Osteocyte (in vitro differentiated cells): Measurements from ENCODE around the gene LILRA2. TPM values are rescaled to one million over a fixed set of nuclear protein-coding genes. Genes with fewer than 3 reads are reported as not detected.

ENCODE experiments used
- DNase-seq: peaks from one replicate; pipeline ENCODE4 v3.0.0; 2021; ENCODE audit warnings: mixed read lengths; ENCODE audit not compliant: unreplicated experiment; ENCODE audit errors: extremely low spot score
- H3K27ac Mint-ChIP-seq: one replicate; pipeline ENCODE4 v1.8.0; 2021; ENCODE audit warnings: mild to moderate bottlenecking, mixed read lengths; ENCODE audit not compliant: unreplicated experiment
- H3K27me3 Mint-ChIP-seq: one replicate; pipeline ENCODE4 v1.8.0; 2021; ENCODE audit warnings: mixed read lengths; ENCODE audit not compliant: unreplicated experiment
- H3K36me3 Mint-ChIP-seq: one replicate; pipeline ENCODE4 v1.8.0; 2021; ENCODE audit warnings: mixed read lengths; ENCODE audit not compliant: unreplicated experiment
- H3K4me1 Mint-ChIP-seq: one replicate; pipeline ENCODE4 v1.8.0; 2021; ENCODE audit warnings: mixed read lengths; ENCODE audit not compliant: unreplicated experiment
- H3K4me3 Mint-ChIP-seq: one replicate; pipeline ENCODE4 v1.8.0; 2021; ENCODE audit warnings: mild to moderate bottlenecking, moderate library complexity, mixed read lengths; ENCODE audit not compliant: unreplicated experiment
- H3K9me3 Mint-ChIP-seq: one replicate; pipeline ENCODE4 v1.8.0; 2021; ENCODE audit warnings: mixed read lengths; ENCODE audit not compliant: unreplicated experiment
- CTCF ChIP-seq: fragments of 200-600 bp; sonication (generic); IDR thresholded peaks from 2 replicates; pipeline ENCODE4 v1.5.0; 2021; ENCODE audit warnings: antibody characterized with exemption, mild to moderate bottlenecking, moderate library complexity
- total RNA-seq: library from RNA; stranded (reverse); gene quantifications from 2 replicates; pipeline ENCODE4 v1.2.1, GENCODE V29; 2021

LILRA2 gene
- total RNA-seq, 1 donor from 2014 or later = not detected

- TF ChIP-seq CTCF = no peak
These were observed 26.6 kb downstream of the LILRA2 start for GRCh38 chr19:54600212-54600611.

GRCh38 chr19:54606230-54606629, 32.6 kb downstream of the LILRA2 start:
- no peak overlapping the region for H3K27ac Mint-ChIP-seq

More at GRCh38 chr19:54600212-54600611, 26.6 kb downstream of the LILRA2 start:
- no peak overlapping the region for H3K27ac Mint-ChIP-seq
- peaks cover 46% of the 10 kb centered on the region for H3K9me3 Mint-ChIP-seq
- H3K4me1 Mint-ChIP-seq = no peaks in the 10 kb centered on the region
- H3K27me3 Mint-ChIP-seq = no peaks in the 10 kb centered on the region
- no peak for DNase-seq
- no peak overlapping the region for H3K4me3 Mint-ChIP-seq
- H3K36me3 Mint-ChIP-seq = no peaks in the 10 kb centered on the region

GRCh38 chr19:54606891-54607784, 33.5 kb downstream of the LILRA2 start:
- Mint-ChIP-seq H3K4me1 (no peaks in the 10 kb centered on the region), H3K36me3 (no peaks in the 10 kb centered on the region), H3K27me3 (no peaks in the 10 kb centered on the region), H3K4me3 (no peak overlapping the region), H3K27ac (no peak overlapping the region), H3K9me3 (peaks cover 49% of the 10 kb centered on the region)
- no peak for TF ChIP-seq CTCF
- DNase-seq = peak; percentile 71

More at GRCh38 chr19:54606230-54606629, 32.6 kb downstream of the LILRA2 start:
- peaks cover 48% of the 10 kb centered on the region for H3K9me3 Mint-ChIP-seq
- no peaks in the 10 kb centered on the region for H3K36me3 Mint-ChIP-seq
- no peaks in the 10 kb centered on the region for H3K4me1 Mint-ChIP-seq
- peak; percentile 51 for DNase-seq
- TF ChIP-seq CTCF = no peak
- no peak overlapping the region for H3K4me3 Mint-ChIP-seq
- H3K27me3 Mint-ChIP-seq = no peaks in the 10 kb centered on the region

- Mint-ChIP-seq H3K9me3 (peaks cover 46% of the 10 kb centered on the region), H3K4me3 (no peak overlapping the region), H3K27ac (no peak overlapping the region), H3K36me3 (no peaks in the 10 kb centered on the region), H3K27me3 (no peaks in the 10 kb centered on the region), H3K4me1 (no peaks in the 10 kb centered on the region)
- no peak for TF ChIP-seq CTCF
- DNase-seq = peak; percentile 62
These were observed 34.2 kb downstream of the LILRA2 start for GRCh38 chr19:54607785-54608150.

- Mint-ChIP-seq H3K4me3 (no peak overlapping the region), H3K36me3 (no peaks in the 10 kb centered on the region), H3K9me3 (peaks cover 43% of the 10 kb centered on the region), H3K4me1 (no peaks in the 10 kb centered on the region), H3K27ac (no peak overlapping the region), H3K27me3 (no peaks in the 10 kb centered on the region)
- peak; percentile 76 for DNase-seq
- TF ChIP-seq CTCF = no peak
These were observed 34.6 kb downstream of the LILRA2 start for GRCh38 chr19:54608205-54608604.
